ENCODE data around the gene ARHGAP10. TPM values are rescaled to one million over a fixed set of nuclear protein-coding genes. Genes with fewer than 3 reads are reported as not detected.

ARHGAP10 gene
- total RNA-seq, 1 donor from 2014 or later, result 111 TPM

DNA sequence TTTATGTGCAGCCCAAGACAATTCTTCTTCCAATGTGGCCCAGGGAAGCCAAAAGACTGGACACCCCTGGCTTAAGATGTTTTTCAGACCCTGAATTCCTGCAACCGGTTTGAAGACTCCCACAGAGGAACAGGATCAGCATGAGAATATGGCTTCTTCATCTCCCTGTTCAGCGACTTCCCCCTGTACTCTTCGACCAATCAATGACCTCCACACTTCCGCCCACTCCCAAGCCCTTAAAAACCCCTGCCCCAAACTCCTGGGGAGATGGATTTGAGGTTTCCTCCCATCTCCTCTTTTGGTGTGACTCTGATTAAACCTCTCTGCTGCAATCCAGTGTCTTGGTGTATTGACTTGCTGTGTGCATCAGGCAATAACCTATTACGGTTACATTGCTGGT, 365.9 kb downstream of the ARHGAP10 start:
- no peak for DNase-seq (ENCODE audit: low spot score)
- Mint-ChIP-seq H3K9me3 (ENCODE audit: low read depth) (peaks cover 5% of the 10 kb centered on the region), H3K27me3 (ENCODE audit: low read depth) (no peaks in the 10 kb centered on the region), H3K36me3 (ENCODE audit: low read depth) (peaks cover 3% of the 10 kb centered on the region), H3K27ac (ENCODE audit: unreplicated experiment) (no peak overlapping the region), H3K4me3 (ENCODE audit: unreplicated experiment) (no peak overlapping the region), H3K4me1 (ENCODE audit: low read depth) (no peaks in the 10 kb centered on the region)
- TF ChIP-seq, protein P1, sequence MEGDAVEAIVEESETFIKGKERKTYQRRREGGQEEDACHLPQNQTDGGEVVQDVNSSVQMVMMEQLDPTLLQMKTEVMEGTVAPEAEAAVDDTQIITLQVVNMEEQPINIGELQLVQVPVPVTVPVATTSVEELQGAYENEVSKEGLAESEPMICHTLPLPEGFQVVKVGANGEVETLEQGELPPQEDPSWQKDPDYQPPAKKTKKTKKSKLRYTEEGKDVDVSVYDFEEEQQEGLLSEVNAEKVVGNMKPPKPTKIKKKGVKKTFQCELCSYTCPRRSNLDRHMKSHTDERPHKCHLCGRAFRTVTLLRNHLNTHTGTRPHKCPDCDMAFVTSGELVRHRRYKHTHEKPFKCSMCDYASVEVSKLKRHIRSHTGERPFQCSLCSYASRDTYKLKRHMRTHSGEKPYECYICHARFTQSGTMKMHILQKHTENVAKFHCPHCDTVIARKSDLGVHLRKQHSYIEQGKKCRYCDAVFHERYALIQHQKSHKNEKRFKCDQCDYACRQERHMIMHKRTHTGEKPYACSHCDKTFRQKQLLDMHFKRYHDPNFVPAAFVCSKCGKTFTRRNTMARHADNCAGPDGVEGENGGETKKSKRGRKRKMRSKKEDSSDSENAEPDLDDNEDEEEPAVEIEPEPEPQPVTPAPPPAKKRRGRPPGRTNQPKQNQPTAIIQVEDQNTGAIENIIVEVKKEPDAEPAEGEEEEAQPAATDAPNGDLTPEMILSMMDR (IDR thresholded peaks at IDR 0.05), result no peak

DNA sequence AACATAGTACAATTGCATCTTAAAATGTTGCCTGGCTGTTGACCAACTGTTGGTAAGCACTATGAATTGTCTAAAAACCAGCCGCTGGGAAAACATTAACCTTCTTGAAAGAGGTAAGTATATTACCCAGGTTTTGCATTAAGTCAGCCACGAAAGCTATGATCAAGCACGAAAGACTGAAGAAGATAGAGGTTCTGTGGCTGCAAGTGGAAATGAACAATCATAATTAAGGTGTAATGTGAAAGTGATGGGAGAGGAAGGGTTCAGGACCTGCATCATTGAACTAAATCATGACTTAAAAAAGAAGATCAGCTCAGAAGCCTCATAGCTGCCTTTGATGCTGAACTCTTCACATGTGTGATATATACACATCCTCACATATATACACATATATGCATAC, 369.3 kb downstream of the ARHGAP10 start:
- Mint-ChIP-seq H3K36me3 (ENCODE audit: low read depth) (peaks cover 10% of the 10 kb centered on the region), H3K27ac (ENCODE audit: unreplicated experiment) (no peak overlapping the region), H3K27me3 (ENCODE audit: low read depth) (no peaks in the 10 kb centered on the region), H3K9me3 (ENCODE audit: low read depth) (peaks cover 30% of the 10 kb centered on the region), H3K4me3 (ENCODE audit: unreplicated experiment) (no peak overlapping the region), H3K4me1 (ENCODE audit: low read depth) (no peaks in the 10 kb centered on the region)
- DNase-seq (ENCODE audit: low spot score), result no peak
- TF ChIP-seq, protein P1 (IDR thresholded peaks at IDR 0.05), result no peak

DNA sequence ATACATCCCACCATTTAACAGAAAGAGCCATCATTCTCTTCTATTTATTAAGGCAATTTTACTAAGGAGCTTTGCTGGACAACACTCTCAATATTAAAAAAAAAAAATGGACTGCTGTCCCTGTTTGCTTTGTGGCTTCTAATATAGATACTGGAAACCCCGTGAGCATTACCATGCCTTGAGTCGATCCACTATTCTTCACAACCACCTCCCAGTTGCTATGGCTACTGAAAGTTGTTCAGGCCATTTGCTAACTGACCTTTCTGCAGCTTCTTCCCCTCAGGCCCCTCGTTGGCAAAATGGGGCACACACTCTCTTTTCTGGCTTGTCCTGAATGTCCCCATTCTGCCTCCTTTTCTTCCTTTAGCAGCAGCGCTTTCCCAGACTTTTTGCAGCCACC, 369.9 kb downstream of the ARHGAP10 start:
- Mint-ChIP-seq H3K27ac (ENCODE audit: unreplicated experiment) (no peak overlapping the region), H3K4me1 (ENCODE audit: low read depth) (no peaks in the 10 kb centered on the region), H3K9me3 (ENCODE audit: low read depth) (peaks cover 36% of the 10 kb centered on the region), H3K27me3 (ENCODE audit: low read depth) (no peaks in the 10 kb centered on the region), H3K4me3 (ENCODE audit: unreplicated experiment) (no peak overlapping the region), H3K36me3 (ENCODE audit: low read depth) (peaks cover 11% of the 10 kb centered on the region)
- DNase-seq (ENCODE audit: low spot score), result no peak
- TF ChIP-seq, protein P1 (IDR thresholded peaks at IDR 0.05), result no peak

DNA sequence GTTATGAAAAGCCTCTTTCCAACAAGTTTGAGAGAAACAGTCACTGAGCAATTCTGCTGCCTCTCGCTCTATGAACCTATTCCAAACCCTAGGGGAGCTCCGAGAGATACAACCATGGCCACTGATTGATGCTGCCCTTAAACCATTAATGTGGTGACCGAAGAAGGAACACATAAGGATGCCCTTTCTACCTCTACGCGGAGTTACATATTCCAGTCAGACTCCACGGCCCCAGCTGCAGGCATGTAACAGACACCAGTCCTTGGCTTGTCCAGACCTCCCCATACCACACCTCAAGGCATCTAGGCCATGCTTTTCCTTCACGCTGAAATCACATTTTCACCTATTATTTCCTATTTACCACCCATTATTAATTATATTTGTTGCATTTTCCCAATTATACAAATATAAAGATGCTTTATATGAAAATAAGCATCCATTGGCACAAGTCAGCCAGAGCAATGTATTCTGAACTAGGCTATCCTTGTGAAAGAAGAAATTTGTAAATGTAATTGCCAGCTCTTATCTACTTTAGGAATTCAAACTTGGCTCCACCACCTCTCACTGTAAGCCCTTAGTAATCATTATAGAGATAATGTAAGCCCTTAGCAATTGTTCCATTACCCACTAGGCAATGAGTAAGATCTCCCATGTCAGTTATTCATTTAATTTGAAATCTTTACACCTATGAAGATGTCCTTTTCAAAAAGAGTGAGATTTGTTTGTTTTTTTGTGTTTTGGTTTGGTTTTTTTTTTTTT, 371.9 kb downstream of the ARHGAP10 start:
- Mint-ChIP-seq H3K4me1 (ENCODE audit: low read depth) (no peaks in the 10 kb centered on the region), H3K4me3 (ENCODE audit: unreplicated experiment) (no peak overlapping the region), H3K9me3 (ENCODE audit: low read depth) (peaks cover 45% of the 10 kb centered on the region), H3K36me3 (ENCODE audit: low read depth) (peaks cover 10% of the 10 kb centered on the region), H3K27me3 (ENCODE audit: low read depth) (no peaks in the 10 kb centered on the region), H3K27ac (ENCODE audit: unreplicated experiment) (no peak overlapping the region)
- no peak for DNase-seq (ENCODE audit: low spot score)
- TF ChIP-seq, protein P1 (IDR thresholded peaks at IDR 0.05), result no peak

DNA sequence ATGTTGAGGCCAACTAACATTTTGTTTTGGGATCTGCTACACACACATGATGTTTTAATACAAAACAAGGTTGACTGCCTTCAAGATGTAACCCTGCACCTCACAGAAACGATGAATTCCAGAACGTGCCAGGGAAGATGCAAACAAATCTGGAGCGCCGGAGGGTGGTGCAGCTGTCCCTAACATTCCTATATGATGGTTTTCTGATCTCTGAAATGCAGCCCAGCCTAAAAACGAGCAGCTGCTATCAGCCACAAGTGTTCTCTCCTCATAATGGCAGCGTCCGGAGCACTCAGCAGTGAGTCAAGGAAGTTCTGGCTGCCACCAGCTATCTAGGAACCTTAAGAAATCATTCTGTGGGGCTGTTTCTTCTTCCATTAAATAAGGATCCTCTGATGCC, 376.9 kb downstream of the ARHGAP10 start:
- no peak overlapping the region for H3K27ac Mint-ChIP-seq (ENCODE audit: unreplicated experiment)
- TF ChIP-seq, protein P1 (IDR thresholded peaks at IDR 0.05), result no peak
- peaks cover 12% of the 10 kb centered on the region for H3K4me1 Mint-ChIP-seq (ENCODE audit: low read depth)
- H3K9me3 Mint-ChIP-seq (ENCODE audit: low read depth), result peaks cover 33% of the 10 kb centered on the region
- H3K27me3 Mint-ChIP-seq (ENCODE audit: low read depth), result no peaks in the 10 kb centered on the region
- no peak for DNase-seq (ENCODE audit: low spot score)
- peaks cover 6% of the 10 kb centered on the region for H3K36me3 Mint-ChIP-seq (ENCODE audit: low read depth)
- no peak overlapping the region for H3K4me3 Mint-ChIP-seq (ENCODE audit: unreplicated experiment)

Data from chondrocyte (in vitro differentiated cells).